Measurements from ENCODE around the gene FAM107A. TPM values are rescaled to one million over a fixed set of nuclear protein-coding genes. Genes with fewer than 3 reads are reported as not detected.

FAM107A gene
- total and polyA plus RNA-seq, 11 donors, result 24.6 to 144 (median 47.9) TPM

DNA sequence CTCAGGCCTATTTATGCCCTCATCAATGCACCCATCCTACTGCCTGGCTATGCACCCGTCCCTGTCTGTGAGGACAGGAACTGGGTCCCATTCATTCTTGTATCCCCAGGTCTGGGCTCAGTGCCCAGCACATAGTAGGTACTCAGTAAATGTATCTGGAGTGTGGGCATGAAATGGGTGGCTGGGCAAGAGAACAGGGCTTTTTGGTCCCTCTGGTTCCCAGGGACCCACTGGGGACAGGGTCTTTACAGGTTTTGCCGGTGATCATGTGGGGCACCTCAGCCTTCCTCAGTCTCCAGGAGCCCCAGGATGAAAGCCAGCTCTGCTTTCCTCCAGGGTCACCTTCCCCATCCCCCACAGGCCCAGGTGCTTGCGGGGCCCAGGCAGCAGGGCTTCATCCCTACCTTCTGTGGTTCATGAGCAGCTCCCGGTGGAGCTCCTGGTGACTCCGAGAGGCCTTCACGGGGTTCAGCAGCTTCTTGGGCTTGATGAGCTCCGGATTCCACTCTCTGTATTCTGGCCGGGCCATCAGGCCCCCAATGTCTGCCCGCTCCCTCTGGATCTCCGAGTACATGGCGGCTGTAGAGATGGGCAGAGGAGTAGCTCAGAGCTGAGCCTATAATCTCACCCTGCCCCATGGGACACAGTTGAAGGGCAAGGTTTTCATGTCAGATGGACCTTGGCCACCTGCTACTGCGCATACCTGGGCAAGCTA lies 7.7 kb downstream of the FAM107A start:
- Histone ChIP-seq H3K9me3 (peaks cover 0 to 3% (median 0%) of the 10 kb centered on the region in 12 donors), H3K36me3 (peaks cover 0 to 39% (median 23%) of the 10 kb centered on the region in 9 donors), H3K4me3 (no peak overlapping the region), H3K27ac (peak overlapping the region in 2 of 12 donors; percentile 22 to 39), H3K27me3 (no peaks in the 10 kb centered on the region), H3K4me1 (peaks cover 0 to 38% (median 19%) of the 10 kb centered on the region in 12 donors)
- no peak for TF ChIP-seq POLR2A (IDR thresholded peaks at IDR 0.05)
- TF ChIP-seq, protein P1, sequence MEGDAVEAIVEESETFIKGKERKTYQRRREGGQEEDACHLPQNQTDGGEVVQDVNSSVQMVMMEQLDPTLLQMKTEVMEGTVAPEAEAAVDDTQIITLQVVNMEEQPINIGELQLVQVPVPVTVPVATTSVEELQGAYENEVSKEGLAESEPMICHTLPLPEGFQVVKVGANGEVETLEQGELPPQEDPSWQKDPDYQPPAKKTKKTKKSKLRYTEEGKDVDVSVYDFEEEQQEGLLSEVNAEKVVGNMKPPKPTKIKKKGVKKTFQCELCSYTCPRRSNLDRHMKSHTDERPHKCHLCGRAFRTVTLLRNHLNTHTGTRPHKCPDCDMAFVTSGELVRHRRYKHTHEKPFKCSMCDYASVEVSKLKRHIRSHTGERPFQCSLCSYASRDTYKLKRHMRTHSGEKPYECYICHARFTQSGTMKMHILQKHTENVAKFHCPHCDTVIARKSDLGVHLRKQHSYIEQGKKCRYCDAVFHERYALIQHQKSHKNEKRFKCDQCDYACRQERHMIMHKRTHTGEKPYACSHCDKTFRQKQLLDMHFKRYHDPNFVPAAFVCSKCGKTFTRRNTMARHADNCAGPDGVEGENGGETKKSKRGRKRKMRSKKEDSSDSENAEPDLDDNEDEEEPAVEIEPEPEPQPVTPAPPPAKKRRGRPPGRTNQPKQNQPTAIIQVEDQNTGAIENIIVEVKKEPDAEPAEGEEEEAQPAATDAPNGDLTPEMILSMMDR (IDR thresholded peaks at IDR 0.05), result no peak
- 92 to 95% (median 93%) methylated on average over 11 to 12 of the region's 12 CpGs for whole genome bisulfite sequencing, 4 donors
- DNase-seq (no peak), ATAC-seq (peak in 1 of 4 donors; percentile 4)
- intact Hi-C loops (cut with DNase I), result loop anchor here in 4 of 10 donors (2.0 kb wide), 2 partner anchors 59 to 61 kb away; no protein-coding TSS in a partner anchor

DNA sequence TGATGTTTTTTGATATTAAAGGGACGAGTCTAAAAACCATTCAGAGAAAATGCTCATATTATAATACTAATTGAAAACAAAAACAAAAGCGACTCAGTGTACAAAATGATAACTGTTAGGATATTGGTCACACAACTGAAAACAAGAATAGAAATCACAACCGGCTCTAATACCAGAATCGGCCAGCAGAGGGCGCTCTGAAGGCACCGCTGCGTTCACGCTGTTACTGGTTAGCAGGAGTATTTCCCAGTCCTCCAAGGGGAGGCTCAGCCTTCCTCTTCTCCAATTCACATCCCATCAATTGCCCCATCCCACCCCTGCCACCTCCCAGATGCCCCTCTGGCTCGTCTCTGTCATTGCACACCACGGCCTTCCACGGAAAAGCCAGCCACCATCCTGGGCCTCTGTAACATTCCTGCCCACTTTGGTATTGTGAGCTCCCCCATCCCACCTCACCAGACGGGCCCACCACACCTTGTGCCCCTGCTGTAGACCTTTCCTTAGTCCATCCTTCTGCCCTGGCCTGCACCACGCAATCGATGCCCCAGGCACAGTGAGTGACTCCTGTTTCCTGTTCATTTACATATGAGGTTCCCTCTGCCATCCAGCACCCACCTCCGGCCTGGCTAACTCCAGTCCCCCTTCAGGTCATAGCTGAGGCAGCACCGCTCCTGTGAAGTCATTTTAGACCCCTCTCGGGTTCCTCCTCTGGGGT lies 8.5 kb downstream of the FAM107A start:
- ATAC-seq, result peak in 3 of 4 donors; percentile 42 to 54 (median 47)
- intact Hi-C loops (cut with DNase I), result loop anchor here in 9 of 10 donors (1.0 to 2.0 kb wide), 4 partner anchors 60 to 62 kb away; no protein-coding TSS in a partner anchor
- Histone ChIP-seq H3K36me3 (peaks cover 0 to 46% (median 29%) of the 10 kb centered on the region in 9 donors), H3K9me3 (peaks cover 0 to 3% (median 0%) of the 10 kb centered on the region in 12 donors), H3K4me1 (peaks cover 0 to 33% (median 12%) of the 10 kb centered on the region in 12 donors), H3K27ac (peak overlapping the region in 1 of 12 donors; percentile 39), H3K27me3 (no peaks in the 10 kb centered on the region), H3K4me3 (no peak overlapping the region)
- TF ChIP-seq, protein P1 (IDR thresholded peaks at IDR 0.05), result peak; percentile 90 to 97 (median 95)
- TF ChIP-seq POLR2A (IDR thresholded peaks at IDR 0.05), result no peak
- WGBS, 4 donors, result 27 to 32% (median 30%) methylated on average over 17 of the region's 17 CpGs
- peak; percentile 61 to 82 (median 70) for DNase-seq

DNA sequence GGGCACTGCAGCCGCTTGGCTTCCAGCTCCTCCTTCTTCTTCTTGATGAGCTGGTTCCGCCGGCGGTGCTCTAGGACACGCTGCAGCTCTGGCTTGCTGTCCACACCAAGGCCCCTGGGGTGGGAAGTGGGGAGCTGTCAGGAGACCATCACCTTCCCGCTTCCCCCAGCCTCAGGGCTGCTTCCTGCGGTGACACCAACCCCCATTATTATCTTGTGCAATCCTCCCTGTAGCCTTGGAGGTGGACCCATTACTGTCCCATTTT lies 10.0 kb downstream of the FAM107A start:
- Histone ChIP-seq H3K4me3 (no peak overlapping the region), H3K4me1 (peaks cover 0 to 22% (median 5%) of the 10 kb centered on the region in 12 donors), H3K27ac (no peak overlapping the region), H3K27me3 (no peaks in the 10 kb centered on the region), H3K9me3 (peaks cover 0 to 3% (median 0%) of the 10 kb centered on the region in 12 donors), H3K36me3 (peaks cover 0 to 56% (median 32%) of the 10 kb centered on the region in 9 donors)
- DNase-seq (no peak), ATAC-seq (no peak)
- intact Hi-C loops (cut with DNase I), result no loop called here
- WGBS, 4 donors, result 88 to 94% (median 91%) methylated on average over 7 of the region's 7 CpGs
- TF ChIP-seq, protein P1 (IDR thresholded peaks at IDR 0.05), result no peak
- TF ChIP-seq POLR2A (IDR thresholded peaks at IDR 0.05), result no peak
